Daoy (cell line): ENCODE measurements around the gene ZNF75A. TPM values are rescaled to one million over a fixed set of nuclear protein-coding genes. Genes with fewer than 3 reads are reported as not detected.
"Not testable (repeated sequence)": the region's sequence is repeated elsewhere in the genome, so short reads cannot be mapped to it uniquely, and the experiment has no call there.

ENCODE experiments used
- DNase-seq: peaks from one replicate; pipeline ENCODE4 v3.0.0-alpha.2; 2015; ENCODE audit warnings: low read depth
- total RNA-seq: library from RNA; depleted of rRNA; stranded (reverse); fragments of >200 nt; shearing (Covaris generic); gene quantifications from 2 replicates; pipeline ENCODE4 v1.2.3, GENCODE V29; 2014; rRNA removed

Gene ZNF75A
- total RNA-seq: 20.6 and 20.7 TPM in 2 replicates

DNA sequence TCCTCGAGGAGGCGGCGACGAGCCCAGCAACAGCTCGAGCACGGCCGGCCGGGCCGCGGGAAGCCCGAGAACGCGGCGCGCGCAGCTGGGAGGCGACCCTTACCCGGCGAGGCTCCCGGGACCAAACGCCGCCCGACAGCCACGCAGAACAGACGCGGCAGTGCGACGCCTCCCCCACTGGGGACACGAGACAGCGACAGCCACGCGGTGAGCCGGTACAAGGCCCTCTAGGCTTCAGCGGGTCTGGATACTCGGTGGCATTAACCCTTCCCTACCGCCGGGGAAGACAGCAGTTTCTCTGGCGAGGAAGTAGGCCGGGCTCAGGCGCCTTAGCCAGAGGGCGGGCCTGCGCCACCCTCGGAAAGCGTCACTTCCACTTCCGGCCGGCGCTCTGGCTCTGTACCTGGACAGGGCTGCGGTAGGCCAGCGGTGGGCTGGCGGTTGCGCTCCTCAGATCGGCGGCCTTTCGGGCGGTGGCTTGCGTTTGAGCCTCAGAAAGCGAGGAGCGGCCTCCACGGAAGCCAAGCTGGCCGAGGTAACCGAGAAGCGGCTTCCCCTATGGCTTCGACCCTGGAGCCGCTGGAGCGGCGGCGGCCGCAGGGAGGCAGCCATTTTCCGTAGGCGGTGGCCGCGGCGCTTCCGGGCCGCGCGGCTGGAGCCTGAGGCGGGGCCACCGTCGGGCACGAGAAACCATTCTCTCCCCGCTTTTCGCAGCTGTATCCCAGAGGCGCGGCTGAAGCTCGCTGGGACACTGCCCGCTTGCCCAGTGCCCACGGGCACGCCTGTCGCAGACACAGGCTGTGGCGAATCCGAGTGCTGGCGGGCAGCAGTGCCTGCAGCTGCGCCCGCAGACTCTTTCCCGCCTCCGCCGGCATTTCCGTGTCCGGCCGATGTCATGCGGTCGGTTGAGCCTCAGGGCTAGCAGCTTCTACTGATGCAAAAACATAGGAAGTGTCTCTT lies at the start of gene ZNF75A, which contains the start of gene TIGD7:
TSS of gene ZNF75A (plus strand) at position 389 of the 960 bp plus-strand sequence. CDS start 2,932 bp downstream, outside the sequence.
TSS of gene TIGD7 (minus strand) at position 322 of the 960 bp plus-strand sequence. CDS start 4,816 bp downstream, outside the sequence.
- DNase-seq: peak; percentile 93

DNA sequence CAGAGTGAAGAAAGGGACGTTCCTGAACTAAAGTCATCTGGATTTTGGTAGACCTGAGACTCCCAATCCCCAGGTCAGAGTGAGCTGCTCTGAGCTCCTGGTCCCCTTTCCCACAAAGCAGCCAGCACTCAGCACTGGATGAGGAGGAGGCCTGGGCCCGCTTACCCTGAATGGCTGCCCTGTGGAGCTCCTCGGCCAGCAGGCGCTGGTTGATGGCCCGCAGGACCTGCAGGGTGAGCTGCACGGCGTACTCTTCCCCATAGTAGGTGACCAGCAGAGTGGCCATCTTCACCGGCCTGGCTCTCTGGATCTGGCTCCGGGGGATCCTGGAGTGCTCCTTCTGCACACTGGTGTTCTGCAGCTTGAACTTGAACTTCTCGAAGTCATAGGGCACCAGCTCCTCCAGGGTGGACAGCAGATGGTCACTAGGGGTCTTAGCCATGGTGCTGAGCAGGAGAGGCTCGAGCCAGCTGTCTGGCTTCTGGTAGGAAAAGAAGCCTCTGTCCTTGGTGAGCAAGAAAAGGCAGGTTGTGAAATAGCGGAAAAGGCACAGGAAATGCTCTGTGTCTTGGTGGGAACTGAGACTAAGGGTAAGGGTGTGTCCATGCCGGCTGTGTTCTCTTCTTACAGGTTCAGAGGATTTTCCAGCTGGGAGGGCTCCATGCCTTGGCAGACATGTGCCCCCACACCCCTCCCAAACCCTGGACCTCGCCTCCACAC lies 49.0 kb upstream of the ZNF75A start, which contains the start of gene MEFV:
TSS of gene MEFV (minus strand) at position 488 of the 720 bp plus-strand sequence. CDS start at position 442, 46 bp downstream.
- DNase-seq: peak; percentile 49

DNA sequence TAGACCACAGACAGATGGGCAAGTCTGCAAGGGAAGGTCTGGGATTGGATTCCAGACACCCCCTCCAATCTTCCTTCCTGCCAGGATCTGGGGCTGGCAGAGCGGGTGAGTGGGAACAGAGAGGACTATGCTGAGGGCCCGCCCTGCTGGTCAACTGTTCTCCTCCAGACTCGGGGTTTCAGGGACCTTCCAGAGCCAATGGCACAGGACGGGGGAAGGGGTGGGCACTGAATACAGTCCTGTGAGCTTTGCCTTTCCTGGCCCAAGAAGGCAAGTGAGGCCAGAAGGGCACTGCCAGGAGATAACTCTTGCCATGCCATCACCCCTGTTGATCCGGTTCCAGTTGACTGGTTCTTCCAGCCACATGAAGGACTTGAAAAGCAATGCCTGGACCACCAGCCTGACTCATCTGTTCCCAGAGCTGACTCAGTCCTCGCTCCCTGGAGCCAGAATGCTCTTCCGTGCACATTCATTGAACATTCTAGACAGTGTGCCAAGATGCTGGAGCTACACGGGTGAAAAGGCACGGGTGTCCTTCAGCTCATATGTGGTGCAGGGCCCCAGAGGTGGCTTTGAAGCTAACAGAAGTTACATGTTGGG lies 48.3 kb upstream of the ZNF75A start:
- DNase-seq: peak; percentile 82

DNA sequence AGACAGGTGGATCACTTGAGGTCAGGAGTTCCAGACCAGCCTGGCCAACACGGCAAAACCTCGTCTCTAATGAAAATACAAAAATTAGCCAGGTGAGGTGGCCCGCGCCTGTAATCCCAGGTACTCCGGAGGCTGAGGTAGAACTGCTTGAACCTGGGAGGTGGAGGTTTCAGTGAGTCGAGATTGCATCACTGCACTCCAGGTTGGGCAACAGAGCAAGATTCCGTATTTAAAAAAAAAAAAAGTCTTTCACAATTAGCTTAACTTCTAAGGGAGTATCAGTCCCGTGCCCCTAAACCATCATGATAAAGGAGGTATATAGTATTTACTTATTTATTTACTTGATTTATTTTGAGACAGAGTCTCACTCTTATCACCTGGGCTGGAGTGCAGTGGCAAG lies 45.5 kb upstream of the ZNF75A start:
- no peak for DNase-seq

DNA sequence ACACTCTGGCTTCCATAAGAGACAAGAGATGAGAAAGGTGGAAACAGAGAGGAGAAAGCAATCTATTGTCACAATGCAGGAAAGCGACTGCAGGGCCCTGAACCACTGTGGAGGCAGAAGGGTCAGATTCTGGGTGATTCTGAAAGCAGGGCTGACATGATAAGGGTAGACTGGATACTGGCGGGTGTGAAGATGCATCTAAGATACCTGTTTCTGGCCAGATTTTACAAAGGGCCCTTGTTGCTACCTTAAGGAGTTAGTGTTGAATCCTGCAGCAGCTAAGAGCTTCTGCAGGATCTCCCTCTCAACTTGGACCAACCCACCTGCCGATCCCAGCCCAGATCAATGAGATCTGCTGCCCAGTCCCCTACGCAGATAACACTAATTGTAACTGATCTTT lies 42.8 kb upstream of the ZNF75A start:
- no peak for DNase-seq

DNA sequence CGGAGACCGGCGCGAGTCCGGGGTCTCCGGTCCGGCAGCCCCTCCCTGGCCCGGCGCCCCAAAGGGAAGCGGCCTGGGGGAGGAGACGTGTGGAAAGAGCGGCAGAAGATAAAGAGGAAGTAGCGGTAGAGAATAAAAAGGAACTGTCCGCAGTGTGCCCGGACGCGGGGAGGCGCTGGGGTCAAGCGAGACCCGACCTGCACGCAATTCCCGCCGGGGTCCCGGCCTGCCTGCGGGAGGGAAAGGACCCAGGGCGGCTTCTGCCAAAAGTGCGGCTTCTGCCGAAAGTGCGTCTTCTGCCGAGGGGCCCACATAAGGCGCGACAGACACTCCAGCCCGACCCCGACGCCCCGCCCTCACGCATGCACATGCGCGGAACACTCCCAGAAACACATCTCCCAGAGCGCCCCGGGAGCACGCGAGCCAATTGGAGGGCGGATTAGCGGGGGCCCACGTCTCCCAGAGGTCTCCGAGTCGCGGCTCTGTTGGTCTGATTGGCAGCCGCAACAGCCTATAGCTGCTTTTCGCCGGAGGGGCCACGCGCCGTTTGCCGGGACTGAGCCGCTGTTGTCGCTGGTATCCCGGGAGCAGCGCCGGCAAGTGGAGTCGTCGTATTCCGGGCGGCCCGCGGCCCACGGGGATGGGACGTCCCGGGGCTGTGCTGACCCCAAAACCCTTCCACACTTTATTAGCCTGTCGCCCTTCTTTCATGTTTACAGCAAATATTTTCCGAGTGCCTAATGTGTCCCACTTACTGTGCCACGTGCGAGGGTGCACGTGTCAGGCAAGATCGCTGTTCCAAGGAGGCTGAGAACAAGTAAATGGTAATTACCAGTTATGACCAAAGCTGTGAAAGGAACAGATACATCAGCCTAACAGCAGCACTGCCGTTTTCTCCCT lies 40.9 kb upstream of the ZNF75A start:
- peak; percentile 98 for DNase-seq

DNA sequence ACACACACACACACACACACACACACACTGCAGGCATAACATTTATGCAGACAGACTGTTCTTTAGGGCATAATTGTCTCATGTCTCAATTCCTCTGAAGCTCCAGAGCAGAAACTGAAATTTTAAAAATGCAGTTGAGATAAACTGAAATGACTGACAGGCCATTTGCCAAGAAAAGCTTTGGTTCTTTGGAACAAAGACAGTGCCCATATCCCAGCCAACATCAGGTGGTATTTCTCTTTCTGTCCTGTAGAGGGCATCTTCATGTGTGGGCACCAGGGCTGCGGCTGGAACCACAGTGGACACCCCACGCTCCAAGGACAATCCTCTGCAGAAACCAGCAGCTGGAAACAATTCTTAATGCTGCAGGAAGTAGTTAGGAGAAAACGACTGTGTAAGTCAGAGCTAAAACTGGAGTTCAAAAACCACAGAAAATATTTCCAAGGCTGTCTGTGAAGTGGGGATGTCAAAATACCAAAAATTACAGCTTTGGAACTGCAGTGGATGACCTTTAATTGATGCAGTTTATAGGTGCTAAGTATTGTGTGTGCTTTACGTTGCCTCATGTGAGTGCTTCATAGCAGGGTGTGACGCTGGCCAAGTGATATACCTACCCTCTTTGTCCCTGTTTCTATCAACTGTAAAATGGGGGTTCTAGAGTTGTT lies 38.3 kb upstream of the ZNF75A start:
- peak; percentile 29 for DNase-seq

DNA sequence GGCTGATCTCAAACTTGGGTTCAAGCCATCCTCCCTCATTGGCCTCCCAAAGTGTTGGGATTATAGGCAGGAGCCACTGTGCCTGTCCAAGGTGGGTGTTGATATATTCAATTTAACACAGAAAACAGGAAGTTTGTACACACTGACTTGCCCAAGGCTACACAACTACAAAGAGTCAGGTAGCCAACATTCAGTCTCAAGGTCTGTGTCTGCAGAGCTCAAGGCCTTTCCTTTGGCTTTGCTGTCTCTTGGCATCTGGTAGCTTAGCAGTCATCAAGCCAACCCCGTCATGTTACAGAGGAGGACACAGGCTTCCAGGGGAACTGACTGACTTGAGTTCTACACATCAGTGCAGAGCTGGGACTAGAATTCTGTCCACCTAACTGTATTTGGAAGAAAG lies 37.0 kb upstream of the ZNF75A start:
- no peak for DNase-seq

DNA sequence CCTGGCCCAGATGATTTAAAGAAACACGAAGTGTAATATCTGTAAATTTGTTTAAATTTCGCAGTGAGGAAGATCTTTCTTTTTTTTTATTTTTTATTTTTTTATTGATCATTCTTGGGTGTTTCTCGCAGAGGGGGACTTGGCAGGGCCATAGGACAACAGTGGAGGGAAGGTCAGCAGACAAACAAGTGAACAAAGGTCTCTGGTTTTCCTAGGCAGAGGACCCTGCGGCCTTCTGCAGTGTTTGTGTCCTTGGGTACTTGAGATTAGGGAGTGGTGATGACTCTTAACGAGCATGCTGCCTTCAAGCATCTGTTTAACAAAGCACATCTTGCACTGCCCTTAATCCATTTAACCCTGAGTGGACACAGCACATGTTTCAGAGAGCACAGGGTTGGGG lies 34.6 kb upstream of the ZNF75A start:
- DNase-seq: not testable (repeated sequence)

DNA sequence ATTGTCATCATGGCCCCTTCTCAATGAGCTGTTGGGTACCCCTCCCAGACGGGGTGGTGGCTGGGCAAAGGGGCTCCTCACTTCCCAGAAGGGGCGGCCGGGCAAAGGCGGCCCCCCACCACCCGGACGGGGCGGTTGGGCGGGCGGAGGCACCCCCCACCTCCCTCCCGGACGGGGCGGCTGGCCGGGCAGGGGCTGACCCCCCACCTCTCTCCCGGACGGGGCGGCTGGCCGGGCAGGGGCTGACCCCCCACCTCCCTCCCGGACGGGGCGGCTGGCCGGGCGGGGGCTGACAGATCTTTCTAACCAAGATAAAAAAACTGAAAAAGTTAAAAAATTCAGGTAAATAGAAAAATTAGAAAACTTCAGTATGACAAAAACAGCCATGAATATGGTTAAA lies 34.0 kb upstream of the ZNF75A start:
- not testable (repeated sequence) for DNase-seq

DNA sequence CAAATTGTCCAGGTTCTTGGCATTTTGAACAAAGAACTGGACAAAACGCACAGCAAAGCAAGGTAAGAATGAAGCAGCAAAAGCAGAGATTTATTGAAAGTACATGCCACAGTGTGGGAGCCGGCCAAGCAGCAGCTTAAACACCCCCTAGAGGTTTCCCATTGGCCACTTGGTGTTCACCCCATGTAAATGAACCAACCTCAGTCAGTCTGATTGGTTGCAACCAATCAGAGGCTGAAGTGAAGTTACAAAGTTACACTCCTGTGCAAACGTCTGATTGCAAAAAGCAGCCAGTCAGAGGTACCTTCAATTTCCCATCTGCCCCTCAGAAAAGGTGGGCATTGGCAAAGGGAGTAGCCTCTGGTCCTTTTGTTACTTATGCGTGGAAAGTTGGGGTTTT lies 30.8 kb upstream of the ZNF75A start:
- DNase-seq: peak; percentile 23

DNA sequence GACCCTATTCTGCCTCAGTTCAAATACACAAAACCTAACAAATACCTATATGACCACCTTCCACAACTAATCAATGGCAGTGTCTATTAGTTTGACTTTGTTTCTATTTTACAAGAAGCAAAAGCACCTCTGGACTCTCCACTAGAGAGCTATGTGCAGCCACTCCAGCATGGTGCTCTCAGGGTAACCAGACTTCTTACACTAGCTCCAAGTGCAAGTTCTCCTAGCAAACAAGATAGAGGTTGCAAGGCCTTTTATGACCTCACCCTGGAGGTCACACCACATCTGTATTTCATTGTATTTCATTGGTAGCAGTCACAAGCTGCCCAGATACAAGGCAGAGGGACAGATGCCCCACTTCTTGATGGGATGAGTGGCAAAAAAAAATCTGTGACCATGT lies 30.4 kb upstream of the ZNF75A start:
- DNase-seq: no peak

DNA sequence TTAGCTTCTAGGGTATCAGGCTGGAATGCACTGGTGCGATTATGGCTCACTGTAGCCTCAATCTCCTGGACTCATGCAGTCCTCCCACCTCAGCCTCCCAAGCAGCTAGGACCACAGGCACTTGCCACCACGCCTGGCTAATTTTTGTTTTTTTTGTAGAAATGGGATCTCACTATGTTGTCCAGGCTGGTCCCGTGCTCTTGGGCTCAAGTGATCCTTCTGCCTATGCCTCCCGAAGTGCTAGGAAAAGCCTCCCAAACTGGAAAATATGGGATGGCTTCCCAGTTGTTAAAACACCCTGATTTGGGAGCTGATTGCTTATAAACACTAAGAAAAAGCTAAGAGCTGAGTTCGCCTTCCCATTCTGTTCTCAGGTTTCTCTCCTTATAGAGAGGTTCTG lies 28.6 kb upstream of the ZNF75A start:
- DNase-seq: no peak

DNA sequence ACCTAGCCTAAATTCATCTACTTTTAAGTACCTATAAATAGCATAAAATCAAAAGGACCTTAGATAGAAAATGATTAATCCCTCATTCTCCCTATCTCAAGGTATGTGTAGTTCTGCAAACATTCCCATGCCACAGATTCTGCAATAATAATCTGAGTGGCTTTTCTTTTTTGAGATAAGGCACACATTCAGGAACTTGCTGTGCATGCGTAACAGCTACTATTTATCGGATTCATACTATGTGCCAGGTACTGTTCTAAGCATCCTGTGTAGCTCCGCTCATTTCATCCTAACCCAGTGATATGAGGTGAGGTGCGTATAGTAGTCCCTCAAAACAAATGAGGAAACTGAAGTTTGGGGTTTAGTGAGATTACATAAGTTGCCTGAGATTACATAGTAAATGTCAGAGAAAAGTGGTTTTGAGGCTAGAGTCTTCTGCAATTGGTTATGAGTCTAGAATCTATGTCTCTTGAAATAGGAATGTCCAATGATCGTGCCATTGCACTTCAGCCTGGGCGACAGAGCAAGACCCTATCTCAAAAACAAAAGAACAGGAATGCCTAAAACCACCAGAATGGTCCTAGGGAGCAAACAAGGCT lies 24.0 kb upstream of the ZNF75A start:
- DNase-seq: no peak

DNA sequence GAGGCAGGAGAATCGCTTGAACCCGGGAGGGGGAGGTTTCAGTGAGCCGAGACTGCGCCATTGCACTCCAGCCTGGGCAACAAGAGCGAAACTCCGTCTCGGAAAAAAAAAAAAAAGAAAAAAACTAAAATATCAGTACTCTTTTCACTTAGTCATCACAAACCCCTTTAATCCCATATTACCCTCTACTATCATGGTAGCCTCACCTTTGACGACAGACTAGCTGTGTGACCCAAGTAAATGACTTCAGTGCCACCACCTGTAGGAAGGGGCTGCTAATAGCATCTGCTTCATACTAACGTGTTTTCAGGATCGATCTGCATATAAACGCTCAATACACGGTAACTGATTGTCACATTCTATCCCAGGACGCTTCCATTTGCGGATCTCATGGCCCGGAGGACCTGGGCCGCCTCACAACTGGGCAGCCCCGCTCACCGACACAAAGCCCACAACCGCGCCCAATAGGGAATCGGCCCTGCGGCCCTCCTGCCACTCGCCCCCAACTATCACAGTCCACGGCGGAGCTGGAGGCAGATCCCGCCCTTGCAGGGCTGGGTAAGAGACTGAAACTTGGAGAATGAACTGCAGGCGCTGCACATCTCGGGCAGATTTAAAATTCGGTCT lies 23.1 kb upstream of the ZNF75A start:
- DNase-seq: peak; percentile 80

DNA sequence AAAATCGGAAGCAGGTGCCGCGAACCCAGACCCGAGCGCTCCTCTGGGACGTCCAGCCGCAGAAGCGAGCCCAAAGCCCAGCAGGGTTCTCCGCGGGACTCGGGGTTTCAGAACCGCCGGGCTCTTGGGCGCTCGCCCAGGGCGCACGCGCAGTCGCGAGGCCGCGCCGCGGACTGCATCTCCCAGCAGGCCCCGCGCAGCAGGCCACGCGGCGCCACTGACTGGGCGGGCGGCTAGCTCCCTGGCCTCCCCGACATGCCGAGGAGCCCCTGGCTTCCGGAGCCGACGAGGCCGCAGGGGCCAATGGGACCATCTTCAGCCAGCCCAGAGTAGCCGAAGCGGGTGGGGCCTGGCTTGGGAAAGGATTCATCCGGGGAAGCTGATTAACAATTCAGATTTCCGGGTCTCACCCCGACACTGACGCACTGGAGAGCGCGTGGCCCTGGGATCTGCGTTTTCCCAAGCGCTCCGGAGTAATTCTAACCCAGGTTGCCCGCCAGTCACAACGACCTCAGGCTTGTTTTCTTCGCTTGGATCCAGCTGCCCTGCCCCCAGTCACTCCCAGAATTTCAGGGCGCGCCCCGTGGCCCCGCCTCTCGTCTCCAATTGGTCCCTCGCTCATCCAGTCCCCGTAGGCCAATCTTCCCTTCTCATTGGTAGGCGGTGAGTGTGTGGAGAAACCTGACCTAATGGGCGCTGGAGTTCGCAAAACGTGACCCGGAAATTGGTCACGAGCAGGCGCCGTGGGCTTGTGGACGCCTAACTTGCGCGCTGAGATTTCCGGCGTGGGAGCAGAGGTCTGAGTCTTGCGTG lies 22.4 kb upstream of the ZNF75A start, which contains the start of gene ZNF263:
TSS of gene ZNF263 (plus strand) at position 762 of the 813 bp plus-strand sequence. CDS start 328 bp downstream, outside the sequence.
- DNase-seq: peak; percentile 96

DNA sequence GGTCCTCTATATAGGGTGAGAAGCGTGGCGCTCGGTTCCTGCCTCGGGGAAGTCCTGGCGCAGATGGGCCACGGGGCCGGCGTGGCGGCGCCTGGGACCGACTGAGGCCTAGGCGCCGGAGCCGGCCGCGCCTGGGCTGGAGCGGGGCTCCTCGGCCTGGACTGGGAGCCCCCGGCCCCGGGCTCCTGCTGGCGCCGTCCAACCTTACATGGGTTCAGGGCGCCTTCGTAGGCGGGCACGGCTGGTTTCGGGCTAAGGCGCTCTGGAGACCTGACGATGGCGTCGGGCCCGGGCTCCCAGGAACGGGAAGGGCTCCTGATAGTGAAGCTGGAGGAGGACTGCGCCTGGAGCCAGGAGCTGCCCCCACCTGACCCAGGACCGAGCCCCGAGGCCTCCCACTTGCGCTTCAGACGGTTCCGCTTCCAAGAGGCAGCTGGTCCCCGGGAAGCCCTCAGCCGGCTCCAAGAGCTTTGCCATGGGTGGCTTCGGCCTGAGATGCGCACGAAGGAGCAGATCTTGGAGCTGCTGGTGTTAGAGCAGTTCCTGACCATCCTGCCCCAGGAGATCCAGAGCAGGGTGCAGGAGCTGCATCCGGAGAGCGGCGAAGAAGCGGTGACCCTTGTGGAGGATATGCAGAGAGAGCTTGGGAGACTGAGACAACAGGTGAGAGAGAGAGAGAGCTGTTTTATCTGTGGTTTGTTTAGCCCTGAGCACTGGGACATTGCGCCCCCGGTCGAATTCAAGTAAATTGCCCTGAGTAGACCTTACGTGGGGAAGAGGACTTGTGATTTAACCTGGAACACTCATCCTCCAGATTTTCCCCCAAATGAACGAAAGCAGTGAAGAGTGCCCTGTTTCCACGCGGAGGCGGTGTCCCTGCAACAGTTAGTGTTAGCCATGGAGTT lies 21.5 kb upstream of the ZNF75A start:
- DNase-seq: peak; percentile 11
